Epithelial cell of esophagus (primary cell): ENCODE data around the gene BBOX1.
"Not testable (repeated sequence)": the region's sequence is repeated elsewhere in the genome, so short reads cannot be mapped to it uniquely, and the experiment has no call there.

Experiments used
- DNase-seq: peaks from one replicate; pipeline ENCODE4 v3.0.0; 2010; ENCODE audit warnings: low read depth
- H3K4me3 ChIP-seq: 2 replicates; pipeline ENCODE4 v1.5.1; 2011; ENCODE audit warnings: mild to moderate bottlenecking, low read length, control low read depth
- CTCF ChIP-seq: IDR thresholded peaks from 2 replicates; pipeline ENCODE4 v1.5.1; 2011; ENCODE audit warnings: low read depth, mild to moderate bottlenecking, low read length, control low read depth, inconsistent platforms; ENCODE audit not compliant: insufficient read depth; ENCODE audit errors: missing control alignments

The BBOX1 gene

GRCh38 chr11:27171376-27171958 lies 130.9 kb downstream of the BBOX1 start:
- no peak overlapping the region for H3K4me3 ChIP-seq

GRCh38 chr11:27173545-27173944 lies 132.9 kb downstream of the BBOX1 start:
- DNase-seq = no peak
- TF ChIP-seq CTCF = no peak
- no peak overlapping the region for H3K4me3 ChIP-seq

More at GRCh38 chr11:27171376-27171958, 130.9 kb downstream of the BBOX1 start:
- TF ChIP-seq CTCF = no peak
- peak; percentile 83 for DNase-seq

- no peak overlapping the region for H3K4me3 ChIP-seq
- no peak for TF ChIP-seq CTCF
- DNase-seq = peak; percentile 99
These were observed 133.4 kb downstream of the BBOX1 start for GRCh38 chr11:27174021-27174420.

GRCh38 chr11:27174672-27175210 lies 134.1 kb downstream of the BBOX1 start:
- peak; percentile 34 for DNase-seq
- TF ChIP-seq CTCF = no peak
- H3K4me3 ChIP-seq = no peak overlapping the region

DNA sequence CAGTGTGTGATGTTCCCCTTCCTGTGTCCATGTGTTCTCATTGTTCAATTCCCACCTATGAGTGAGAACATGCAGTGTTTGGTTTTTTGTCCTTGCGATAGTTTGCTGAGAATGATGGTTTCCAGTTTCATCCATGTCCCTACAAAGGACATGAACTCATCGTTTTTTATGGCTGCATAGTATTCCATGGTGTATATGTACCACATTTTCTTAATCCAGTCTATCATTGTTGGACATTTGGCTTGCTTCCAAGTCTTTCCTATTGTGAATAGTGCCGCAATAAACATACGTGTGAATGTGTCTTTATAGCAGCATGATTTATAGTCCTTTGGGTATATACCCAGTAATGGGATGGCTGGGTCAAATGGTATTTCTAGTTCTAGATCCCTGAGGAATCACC lies 134.9 kb downstream of the BBOX1 start:
- not testable (repeated sequence) for DNase-seq, H3K4me3 ChIP-seq
